ENCODE results near the gene ZPBP2. TPM values are rescaled to one million over a fixed set of nuclear protein-coding genes. Genes with fewer than 3 reads are reported as not detected.

ZPBP2 gene
- polyA plus RNA-seq, 3 donors, result not detected

GRCh38 chr17:39926135-39926587 is 58.2 kb downstream of the ZPBP2 start:
- Mint-ChIP-seq H3K27ac (peak overlapping the region in 3 of 7 donors; percentile 37 to 57 (median 49)), H3K36me3 (peaks cover 22 to 29% of the 10 kb centered on the region in 2 donors), H3K4me3 (peak overlapping the region; percentile 92 to 99), H3K27me3 (ENCODE audit: low read depth in 3 of 3) (peaks cover 0 to 2% (median 0%) of the 10 kb centered on the region in 3 donors), H3K9me3 (peaks cover 0 to 2% (median 0%) of the 10 kb centered on the region in 7 donors), H3K4me1 (peaks cover 62% of the 10 kb centered on the region)
- Histone ChIP-seq H2AFZ (ENCODE audit: insufficient read depth, low read depth, low read length, poor library complexity, severe bottlenecking) (peak overlapping the region; percentile 99), H3K36me3 (replicated peaks in 1 of 2; ENCODE audit: control insufficient read depth in 1 of 2, insufficient read depth in 2 of 2, low read length in 2 of 2) (peaks cover 18 to 32% of the 10 kb centered on the region in 2 donors), H3K9me3 (replicated peaks in 1 of 2; ENCODE audit: control insufficient read depth in 1 of 2, insufficient read depth in 1 of 2, low read length in 2 of 2) (no peaks in the 10 kb centered on the region), H3K9ac (ENCODE audit: insufficient read depth, low read length, poor library complexity, severe bottlenecking) (peak overlapping the region; percentile 79), H3K27me3 (ENCODE audit: control insufficient read depth in 2 of 2, insufficient read depth in 2 of 2, low read length in 2 of 2) (no peaks in the 10 kb centered on the region), H3K4me3 (replicated peaks in 1 of 3; ENCODE audit: low read depth in 2 of 3, low read length in 3 of 3) (peak overlapping the region in 1 of 3 experiments; percentile 97), H4K20me1 (ENCODE audit: insufficient read depth, low read length) (peaks cover 11% of the 10 kb centered on the region), H3K4me2 (replicated peaks; ENCODE audit: extremely low read depth, low read length, poor library complexity, severe bottlenecking) (peak overlapping the region; percentile 97), H3K27ac (ENCODE audit: low read depth in 1 of 2, low read length in 2 of 2) (no peak overlapping the region), H3K79me2 (ENCODE audit: insufficient read depth, low read length) (peaks cover 31% of the 10 kb centered on the region), H3K4me1 (ENCODE audit: control insufficient read depth in 1 of 2, insufficient read depth in 2 of 2, low read length in 2 of 2) (peaks cover 47 to 69% of the 10 kb centered on the region in 2 donors)
- WGBS (ENCODE audit: insufficient coverage), result 42% methylated on average over 3 of the region's 4 CpGs
- DNase-seq, result no peak
- TF ChIP-seq, protein P1, sequence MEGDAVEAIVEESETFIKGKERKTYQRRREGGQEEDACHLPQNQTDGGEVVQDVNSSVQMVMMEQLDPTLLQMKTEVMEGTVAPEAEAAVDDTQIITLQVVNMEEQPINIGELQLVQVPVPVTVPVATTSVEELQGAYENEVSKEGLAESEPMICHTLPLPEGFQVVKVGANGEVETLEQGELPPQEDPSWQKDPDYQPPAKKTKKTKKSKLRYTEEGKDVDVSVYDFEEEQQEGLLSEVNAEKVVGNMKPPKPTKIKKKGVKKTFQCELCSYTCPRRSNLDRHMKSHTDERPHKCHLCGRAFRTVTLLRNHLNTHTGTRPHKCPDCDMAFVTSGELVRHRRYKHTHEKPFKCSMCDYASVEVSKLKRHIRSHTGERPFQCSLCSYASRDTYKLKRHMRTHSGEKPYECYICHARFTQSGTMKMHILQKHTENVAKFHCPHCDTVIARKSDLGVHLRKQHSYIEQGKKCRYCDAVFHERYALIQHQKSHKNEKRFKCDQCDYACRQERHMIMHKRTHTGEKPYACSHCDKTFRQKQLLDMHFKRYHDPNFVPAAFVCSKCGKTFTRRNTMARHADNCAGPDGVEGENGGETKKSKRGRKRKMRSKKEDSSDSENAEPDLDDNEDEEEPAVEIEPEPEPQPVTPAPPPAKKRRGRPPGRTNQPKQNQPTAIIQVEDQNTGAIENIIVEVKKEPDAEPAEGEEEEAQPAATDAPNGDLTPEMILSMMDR (IDR thresholded peaks at IDR 0.05), result no peak
- intact Hi-C loops (cut with micrococcal nuclease), result loop anchor here (2.0 to 10.0 kb wide), 2 partner anchors 55 to 59 kb away; partner anchors contain the start of gene PSMD3 (in 2 of the 2)

DNA sequence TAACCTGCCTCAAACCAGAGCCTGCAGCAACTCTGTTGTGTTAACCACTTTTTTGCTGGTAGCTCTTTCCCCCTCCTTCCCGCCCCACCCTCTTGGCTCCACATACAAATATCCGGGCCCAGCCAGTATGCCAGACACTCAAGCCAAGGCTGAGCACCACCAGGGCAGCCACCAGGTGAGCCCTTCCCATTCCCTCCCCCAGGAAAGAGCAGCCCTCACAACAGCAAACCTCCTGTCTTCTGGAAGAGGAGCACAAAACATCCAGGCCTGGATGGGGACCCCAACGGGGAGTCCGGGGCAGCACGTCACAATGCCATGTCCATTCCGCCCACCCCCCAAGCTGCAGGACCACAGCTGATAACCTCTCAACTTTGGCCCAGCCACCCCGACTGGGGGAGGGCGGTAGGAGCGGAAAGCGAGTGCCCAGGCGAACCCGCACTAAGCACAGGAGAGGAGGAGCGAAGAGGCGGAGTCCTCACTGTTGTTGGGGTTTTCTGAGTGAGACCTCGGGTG is 58.6 kb downstream of the ZPBP2 start:
- WGBS (ENCODE audit: insufficient coverage), result 7% methylated on average over 7 of the region's 15 CpGs
- Mint-ChIP-seq H3K27ac (peak overlapping the region; percentile 30 to 82 (median 43)), H3K27me3 (ENCODE audit: low read depth in 3 of 3) (peaks cover 0 to 2% (median 0%) of the 10 kb centered on the region in 3 donors), H3K9me3 (peaks cover 0 to 2% (median 0%) of the 10 kb centered on the region in 7 donors), H3K4me1 (peaks cover 57% of the 10 kb centered on the region), H3K4me3 (peak overlapping the region; percentile 92 to 99), H3K36me3 (peaks cover 19 to 24% of the 10 kb centered on the region in 2 donors)
- Histone ChIP-seq H3K27ac (ENCODE audit: low read depth in 1 of 2, low read length in 2 of 2) (peak overlapping the region in 1 of 2 donors; percentile 80), H2AFZ (ENCODE audit: insufficient read depth, low read depth, low read length, poor library complexity, severe bottlenecking) (peak overlapping the region; percentile 99), H3K9me3 (replicated peaks in 1 of 2; ENCODE audit: control insufficient read depth in 1 of 2, insufficient read depth in 1 of 2, low read length in 2 of 2) (no peaks in the 10 kb centered on the region), H3K4me1 (ENCODE audit: control insufficient read depth in 1 of 2, insufficient read depth in 2 of 2, low read length in 2 of 2) (peaks cover 42 to 64% of the 10 kb centered on the region in 2 donors), H3K36me3 (replicated peaks in 1 of 2; ENCODE audit: control insufficient read depth in 1 of 2, insufficient read depth in 2 of 2, low read length in 2 of 2) (peaks cover 18 to 27% of the 10 kb centered on the region in 2 donors), H3K9ac (ENCODE audit: insufficient read depth, low read length, poor library complexity, severe bottlenecking) (peak overlapping the region; percentile 79), H3K4me3 (replicated peaks in 1 of 3; ENCODE audit: low read depth in 2 of 3, low read length in 3 of 3) (peak overlapping the region; percentile 71 to 97 (median 87)), H3K79me2 (ENCODE audit: insufficient read depth, low read length) (peaks cover 31% of the 10 kb centered on the region), H4K20me1 (ENCODE audit: insufficient read depth, low read length) (peaks cover 11% of the 10 kb centered on the region), H3K27me3 (ENCODE audit: control insufficient read depth in 2 of 2, insufficient read depth in 2 of 2, low read length in 2 of 2) (no peaks in the 10 kb centered on the region), H3K4me2 (replicated peaks; ENCODE audit: extremely low read depth, low read length, poor library complexity, severe bottlenecking) (peak overlapping the region; percentile 97)
- no peak for DNase-seq
- TF ChIP-seq, protein P1 (IDR thresholded peaks at IDR 0.05), result no peak
- intact Hi-C loops (cut with micrococcal nuclease), result loop anchor here (2.0 to 10.0 kb wide), 2 partner anchors 54 to 58 kb away; partner anchors contain the start of gene PSMD3 (in 2 of the 2)

Small RNAs within 50 kb of the gene (small RNA-seq; reads per million reads assigned to genes)
- gene AC090844.1 (ENCODE audit: insufficient read length, low read depth), result not detected

Other genes with a start within 250 kb of the ZPBP2 start
- gene PPP1R1B, start 241.2 kb upstream of the ZPBP2 start, polyA plus RNA-seq, result under 1 TPM in 1 of 3 donors, not detected in 2; 0.05 TPM
- 100 to 1,000 TPM in 1 of 3 donors, 10 to 100 TPM in 2; 35.1 to 114 (median 45.3) TPM for gene STARD3, start 231.1 kb upstream of the ZPBP2 start, polyA plus RNA-seq
- gene TCAP, start 202.9 kb upstream of the ZPBP2 start, polyA plus RNA-seq, result 1 to 10 TPM in 1 of 3 donors, not detected in 2; 1.3 TPM
- gene PNMT, start 199.7 kb upstream of the ZPBP2 start, polyA plus RNA-seq, result not detected
- gene PGAP3, start 180.1 kb upstream of the ZPBP2 start, polyA plus RNA-seq, result 10 to 100 TPM in 1 of 3 donors, 1 to 10 TPM in 2; 8.3 to 19.3 (median 9.2) TPM
- under 1 TPM in 2 of 3 donors, not detected in 1; 0.17 to 0.73 TPM for gene ERBB2, start 168.1 kb upstream of the ZPBP2 start, polyA plus RNA-seq
- gene MIEN1, start 137.7 kb upstream of the ZPBP2 start, polyA plus RNA-seq, result 100 to 1,000 TPM in 2 of 3 donors, 10 to 100 TPM in 1; 61.7 to 141 (median 124) TPM
- not detected for gene GRB7, start 130.3 kb upstream of the ZPBP2 start, polyA plus RNA-seq
- gene IKZF3, start 3.9 kb upstream of the ZPBP2 start, polyA plus RNA-seq, result under 1 TPM; 0.05 to 0.15 (median 0.05) TPM
- 1 to 10 TPM in 1 of 3 donors, not detected in 2; 9.6 TPM for gene GSDMB, start 50.4 kb downstream of the ZPBP2 start, polyA plus RNA-seq
- gene ORMDL3, start 59.4 kb downstream of the ZPBP2 start, polyA plus RNA-seq, result 10 to 100 TPM in 2 of 3 donors, 1 to 10 TPM in 1; 9.4 to 13.5 (median 11.8) TPM
- gene LRRC3C, start 59.5 kb downstream of the ZPBP2 start, polyA plus RNA-seq, result not detected
- gene GSDMA, start 94.8 kb downstream of the ZPBP2 start, polyA plus RNA-seq, result not detected
- gene PSMD3, start 112.6 kb downstream of the ZPBP2 start, polyA plus RNA-seq, result 10 to 100 TPM; 48.4 to 63.2 (median 48.8) TPM
- gene CSF3, start 147.2 kb downstream of the ZPBP2 start, polyA plus RNA-seq, result not detected
- gene MED24, start 186.2 kb downstream of the ZPBP2 start, polyA plus RNA-seq, result 10 to 100 TPM; 24.9 to 73.9 (median 34.1) TPM
- gene THRA, start 194.8 kb downstream of the ZPBP2 start, polyA plus RNA-seq, result 1 to 10 TPM; 2.5 to 7.5 (median 3.8) TPM
- 1 to 10 TPM in 1 of 3 donors, under 1 TPM in 2; 0.28 to 4.9 (median 0.31) TPM for gene NR1D1, start 232.4 kb downstream of the ZPBP2 start, polyA plus RNA-seq

Data from CD14-positive monocyte (primary cell).